NCI-H1436 (cell line): ENCODE measurements around the gene PCNX3.
"Not testable (repeated sequence)": the region's sequence is repeated elsewhere in the genome, so short reads cannot be mapped to it uniquely, and the experiment has no call there.

Experiments
- DNase-seq: peaks from one replicate; lab custom pipeline; 2025; lab: John Stamatoyannopoulos, UW

PCNX3 gene

GRCh38 chr11:65620666-65621065 lies 5.1 kb downstream of the PCNX3 start:
- no peak for DNase-seq

GRCh38 chr11:65621460-65621859 lies 5.9 kb downstream of the PCNX3 start:
- DNase-seq, result no peak

- no peak for DNase-seq
Observed at GRCh38 chr11:65622011-65622410, 6.4 kb downstream of the PCNX3 start.

GRCh38 chr11:65623177-65623576 lies 7.6 kb downstream of the PCNX3 start:
- DNase-seq, result no peak

- DNase-seq, result no peak
Observed at GRCh38 chr11:65623852-65624616, 8.5 kb downstream of the PCNX3 start.

GRCh38 chr11:65624931-65625627 lies 9.5 kb downstream of the PCNX3 start:
- DNase-seq, result no peak

GRCh38 chr11:65625628-65626342 lies 10.2 kb downstream of the PCNX3 start:
- DNase-seq, result peak; percentile 7

GRCh38 chr11:65627202-65627601 lies 11.6 kb downstream of the PCNX3 start:
- DNase-seq, result no peak

GRCh38 chr11:65629579-65629978 lies 14.0 kb downstream of the PCNX3 start:
- DNase-seq, result no peak

GRCh38 chr11:65630215-65630614 lies 14.6 kb downstream of the PCNX3 start:
- DNase-seq, result no peak

GRCh38 chr11:65633390-65634108 lies 18.0 kb downstream of the PCNX3 start:
- DNase-seq, result no peak

- no peak for DNase-seq
Observed at GRCh38 chr11:65634109-65634436, 18.5 kb downstream of the PCNX3 start.

- DNase-seq, result no peak
Observed at GRCh38 chr11:65634440-65634839, 18.9 kb downstream of the PCNX3 start.

- no peak for DNase-seq
Observed at GRCh38 chr11:65634905-65635731, 19.5 kb downstream of the PCNX3 start.

- no peak for DNase-seq
Observed at GRCh38 chr11:65636108-65637031, 20.8 kb downstream of the PCNX3 start.

GRCh38 chr11:65637032-65637557 lies 21.5 kb downstream of the PCNX3 start:
- no peak for DNase-seq

- DNase-seq, result peak; percentile 53
Observed at GRCh38 chr11:65637794-65638419, 22.3 kb downstream of the PCNX3 start, which contains the start of gene SIPA1. Gene SIPA1 (plus strand): TSS chr11:65638101. CDS start chr11:65640922, 2,821 bp downstream.

GRCh38 chr11:65639228-65639597 lies 23.6 kb downstream of the PCNX3 start:
- DNase-seq, result not testable (repeated sequence)
